ENCODE measurements around the gene CRY2.

- TF ChIP-seq GATA2 (CRISPR knock-in tag; IDR thresholded peaks at IDR 0.05) (no peak), GABPA (IDR thresholded peaks at IDR 0.05; ENCODE audit: low read depth) (no peak), EZH2phosphoT487 (IDR thresholded peaks at IDR 0.05; ENCODE audit: borderline replicate concordance, low read depth) (no peak), CTCF (IDR thresholded peaks at IDR 0.05) (no peak), REST (IDR thresholded peaks at IDR 0.05; ENCODE audit: low read depth, low read length) (no peak), USF2 (IDR thresholded peaks at IDR 0.05; ENCODE audit: borderline replicate concordance, low read depth, low read length) (no peak), TAF1 (IDR thresholded peaks at IDR 0.05; ENCODE audit: borderline replicate concordance, low read depth, low read length) (no peak), YY1 (IDR thresholded peaks at IDR 0.05; ENCODE audit: low read depth) (no peak)
Measured at GRCh38 chr11:45917286-45917622, 70.0 kb downstream of the CRY2 start.
